A549 (cell line): Measurements from ENCODE around the gene GPR37L1. TPM values are rescaled to one million over a fixed set of nuclear protein-coding genes. Genes with fewer than 3 reads are reported as not detected.

Experiments used
- ATAC-seq, 2 experiments: fragments of 200-7000 bp in 1 of 2; fragments of >200 bp in 1 of 2; cut with Nextera tagmentation in 1 of 2; cut with Tn5 transposase in 1 of 2; 3 replicates each; pipeline versions ENCODE4 v1.8.0 to v1.9.1; 2018 to 2020; ENCODE audit warnings: mild to moderate bottlenecking in 1 of 2, moderate library complexity in 1 of 2
- CTCF ChIA-PET: fragments of 300-600 bp; sonication (Branson Sonifier 250); formaldehyde crosslinking; extraction: SDS; loops from one replicate; lab custom pipeline; 2021; ENCODE audit warnings: antibody characterized with exemption, inconsistent platforms; lab: Yijun Ruan, JAX
- POLR2A ChIA-PET: fragments of 350-600 bp; formaldehyde crosslinking; extraction: SDS; loops from one replicate; lab custom pipeline; 2021; ENCODE audit warnings: antibody characterized with exemption, inconsistent platforms; lab: Yijun Ruan, JAX
- DNase-seq, 2 experiments: peaks; one replicate each; pipeline versions ENCODE4 v3.0.0 to v3.0.0-alpha.2; 2011 to 2016; ENCODE audit warnings: low read depth in 1 of 2, low spot score in 1 of 2
- FAIRE-seq: peaks from 2 replicates; lab custom pipeline; 2011; peaks lifted over from hg19 to GRCh38; lab: Jason Lieb, UNC
- H3K27ac ChIP-seq, 2 experiments: fragments of >200 bp; sonication (Bioruptor Twin); formaldehyde crosslinking; 3 replicates each; pipeline ENCODE4 v1.5.1; 2016 to 2017
- H3K4me1 ChIP-seq: fragments of >200 bp; sonication (Bioruptor Twin); formaldehyde crosslinking; 3 replicates; pipeline ENCODE4 v1.6.1; 2016
- H3K4me2 ChIP-seq: fragments of >200 bp; sonication (Bioruptor Twin); formaldehyde crosslinking; 3 replicates; pipeline ENCODE4 v1.6.1; 2016
- H3K4me3 ChIP-seq: fragments of >200 bp; sonication (Bioruptor Twin); formaldehyde crosslinking; 3 replicates; pipeline ENCODE4 v1.5.1; 2016
- H3K9me3 ChIP-seq: fragments of >200 bp; sonication (Bioruptor Twin); formaldehyde crosslinking; 3 replicates; pipeline ENCODE4 v1.6.1; 2016
- CHD2 ChIP-seq: fragments of 150-350 bp; IDR thresholded peaks from 2 replicates; pipeline ENCODE4 v1.6.1; 2014; ENCODE audit warnings: low read length; ENCODE audit not compliant: partially characterized antibody
- CHD4 ChIP-seq: fragments of 200-600 bp; sonication (generic); IDR thresholded peaks from 2 replicates; pipeline ENCODE4 v1.6.1; 2016; ENCODE audit warnings: antibody characterized with exemption, mild to moderate bottlenecking, borderline replicate concordance
- CTCF ChIP-seq: fragments of >200 bp; sonication (Bioruptor Twin); formaldehyde crosslinking; IDR thresholded peaks from 3 replicates; pipeline ENCODE4 v1.5.1; 2016
- EHF ChIP-seq: fragments of 250-450 bp; sonication (Bioruptor Pico); IDR thresholded peaks from 2 replicates; pipeline ENCODE4 v1.5.0; 2020; ENCODE audit warnings: mild to moderate bottlenecking
- EHMT2 ChIP-seq: fragments of 200-600 bp; sonication (generic); IDR thresholded peaks from 2 replicates; pipeline ENCODE4 v1.6.1; 2016; ENCODE audit warnings: antibody characterized with exemption, low read depth, mild to moderate bottlenecking, moderate library complexity
- EP300 ChIP-seq, 2 experiments: fragments of >200 bp; sonication (Bioruptor Twin); formaldehyde crosslinking; IDR thresholded peaks; 2 replicates in 1 of 2; 3 replicates in 1 of 2; pipeline ENCODE4 v1.6.1; 2016 to 2017
- FOSB ChIP-seq: fragments of 250-450 bp; sonication (Bioruptor Pico); IDR thresholded peaks from 2 replicates; pipeline ENCODE4 v1.5.0; 2020; ENCODE audit warnings: mild to moderate bottlenecking, moderate library complexity
- FOXS1 ChIP-seq: fragments of 250-450 bp; sonication (Bioruptor Pico); IDR thresholded peaks from 2 replicates; pipeline ENCODE4 v1.5.0; 2020; ENCODE audit warnings: mild to moderate bottlenecking, moderate library complexity
- HDAC2 ChIP-seq: fragments of 200-600 bp; sonication (generic); IDR thresholded peaks from 2 replicates; pipeline ENCODE4 v1.6.1; 2016
- HOXA7 ChIP-seq: fragments of 250-450 bp; sonication (Bioruptor Pico); IDR thresholded peaks from 2 replicates; pipeline ENCODE4 v1.5.0; 2020; ENCODE audit warnings: mild to moderate bottlenecking, moderate library complexity
- HOXB5 ChIP-seq: fragments of 250-450 bp; sonication (Bioruptor Pico); IDR thresholded peaks from 2 replicates; pipeline ENCODE4 v1.5.0; 2020; ENCODE audit warnings: mild to moderate bottlenecking, moderate library complexity
- JUN ChIP-seq, 2 experiments: fragments of >200 bp; sonication (Bioruptor Twin); formaldehyde crosslinking; IDR thresholded peaks; 2 replicates in 1 of 2; 3 replicates in 1 of 2; pipeline ENCODE4 v1.6.1; 2016 to 2017
- JUNB ChIP-seq: fragments of >200 bp; sonication (Bioruptor Twin); formaldehyde crosslinking; IDR thresholded peaks from 2 replicates; pipeline ENCODE4 v1.6.1; 2016
- KDM5A ChIP-seq: fragments of 200-600 bp; sonication (generic); IDR thresholded peaks from 2 replicates; pipeline ENCODE4 v1.6.1; 2016; ENCODE audit warnings: antibody characterized with exemption, mild to moderate bottlenecking
- MAFK ChIP-seq: fragments of 450-650 bp; IDR thresholded peaks from 2 replicates; pipeline ENCODE4 v1.6.1; 2014; ENCODE audit not compliant: partially characterized antibody
- MAZ ChIP-seq: fragments of 150-350 bp; IDR thresholded peaks from 2 replicates; pipeline ENCODE4 v1.6.1; 2014; ENCODE audit warnings: antibody characterized with exemption, low read depth, low read length, borderline replicate concordance
- NFE2L2 ChIP-seq: fragments of 150-350 bp; conservative IDR thresholded peaks from 2 replicates; pipeline ENCODE4 v1.6.1; 2014; ENCODE audit warnings: low read length
- NPAS2 ChIP-seq: fragments of 250-450 bp; sonication (Bioruptor Pico); IDR thresholded peaks from 2 replicates; pipeline ENCODE4 v1.8.0; 2022; ENCODE audit warnings: mild to moderate bottlenecking, moderate library complexity, borderline replicate concordance
- NR3C1 ChIP-seq: fragments of >200 bp; sonication (Bioruptor Twin); formaldehyde crosslinking; IDR thresholded peaks from 3 replicates; pipeline ENCODE4 v1.6.1; 2017
- PHF8 ChIP-seq: fragments of 200-600 bp; sonication (generic); IDR thresholded peaks from 2 replicates; pipeline ENCODE4 v1.6.1; 2016; ENCODE audit warnings: low read depth, mild to moderate bottlenecking, antibody characterized with exemption, moderate library complexity, borderline replicate concordance
- POLR2A ChIP-seq: IDR thresholded peaks from 2 replicates; pipeline ENCODE4 v1.6.1; 2012; ENCODE audit warnings: mild to moderate bottlenecking, low read length
- RAD21 ChIP-seq, 2 experiments: fragments of >200 bp in 1 of 2; sonication (Bioruptor Twin) in 1 of 2; formaldehyde crosslinking in 1 of 2; IDR thresholded peaks in 1 of 2; conservative IDR thresholded peaks in 1 of 2; 2 replicates in 1 of 2; 3 replicates in 1 of 2; pipeline ENCODE4 v1.6.1; 2012 to 2018; ENCODE audit warnings: inconsistent platforms in 1 of 2
- RARB ChIP-seq: fragments of 250-450 bp; sonication (Bioruptor Pico); IDR thresholded peaks from 2 replicates; pipeline ENCODE4 v1.8.0; 2021; ENCODE audit warnings: mild to moderate bottlenecking, moderate library complexity
- RCOR1 ChIP-seq: fragments of 150-350 bp; IDR thresholded peaks from 2 replicates; pipeline ENCODE4 v1.6.1; 2014; ENCODE audit warnings: antibody characterized with exemption, low read length, low read depth
- SMC3 ChIP-seq: fragments of >200 bp; sonication (Bioruptor Twin); formaldehyde crosslinking; IDR thresholded peaks from 3 replicates; pipeline ENCODE4 v1.6.1; 2018; ENCODE audit warnings: inconsistent platforms
- ZC3H11A ChIP-seq: fragments of 450-650 bp; IDR thresholded peaks from 2 replicates; pipeline ENCODE4 v1.6.1; 2014; ENCODE audit warnings: antibody characterized with exemption, mild to moderate bottlenecking
- ZSCAN20 ChIP-seq: fragments of 250-450 bp; sonication (Bioruptor Pico); IDR thresholded peaks from 2 replicates; pipeline ENCODE4 v1.8.0; 2022; ENCODE audit warnings: mild to moderate bottlenecking, moderate library complexity
- WGBS: methylation state at CpG from one replicate; pipeline ENCODE4 v1.1.6; 2017; ENCODE audit errors: missing lambda C conversion rate; 5-methylcytosine and 5-hydroxymethylcytosine counted together
- polyA plus RNA-seq, 4 experiments: library from polyadenylated mRNA; depleted of rRNA in 3 of 4; stranded (reverse); fragments of >200 nt; fragmentation: RNase III in 1 of 4; extraction: RNeasy Plus Mini Kit Qiagen cat#74134 plus additional on column Dnase treatment in 1 of 4; gene quantifications; 2 replicates in 3 of 4; 3 replicates in 1 of 4; pipeline ENCODE4 v1.2.3, GENCODE V29; 2011 to 2017
- TF ChIP-seq, protein P1 (sequence below): fragments of 250-450 bp; sonication (Bioruptor Pico); IDR thresholded peaks from 2 replicates; pipeline ENCODE4 v1.5.0; 2021; ENCODE audit warnings: mild to moderate bottlenecking, moderate library complexity, borderline replicate concordance
- TF ChIP-seq, protein P2 (sequence below): fragments of 150-350 bp; IDR thresholded peaks from 2 replicates; pipeline ENCODE4 v1.6.1; 2014; ENCODE audit warnings: low read depth, mild to moderate bottlenecking, low read length
- TF ChIP-seq, protein P3 (sequence below): IDR thresholded peaks from 2 replicates; pipeline ENCODE4 v1.6.1; 2012; ENCODE audit warnings: low read depth, borderline replicate concordance

The GPR37L1 gene
- polyA plus RNA-seq, 2 of the 4 experiments (the other 2 are of a cell fraction): 0.08 to 0.13 TPM

- no peak overlapping the region for H3K4me2 ChIP-seq
- FAIRE-seq (no peak), DNase-seq (no peak), ATAC-seq (no peak)
- 86% methylated on average over 9 of the region's 10 CpGs for WGBS
- ChIA-PET CTCF (interaction anchor here (1.4 kb wide), 1 partner anchor 24 kb away, joined by 4 read pairs; no protein-coding TSS in a partner anchor), POLR2A (no interaction called here)
- no peak overlapping the region for H3K27ac ChIP-seq
- TF ChIP-seq MAZ: no peak
- no peak for TF ChIP-seq HOXA7 (CRISPR knock-in tag)
- no peak for TF ChIP-seq JUN (IDR thresholded peaks at IDR 0.05)
- no peak for TF ChIP-seq HDAC2
- TF ChIP-seq NFE2L2: no peak
- TF ChIP-seq RARB (CRISPR knock-in tag): no peak
- no peak for TF ChIP-seq CHD2
- no peak for TF ChIP-seq CHD4
- TF ChIP-seq RCOR1: no peak
- TF ChIP-seq KDM5A: no peak
- no peak for TF ChIP-seq HOXB5 (CRISPR knock-in tag)
- TF ChIP-seq, protein P1, sequence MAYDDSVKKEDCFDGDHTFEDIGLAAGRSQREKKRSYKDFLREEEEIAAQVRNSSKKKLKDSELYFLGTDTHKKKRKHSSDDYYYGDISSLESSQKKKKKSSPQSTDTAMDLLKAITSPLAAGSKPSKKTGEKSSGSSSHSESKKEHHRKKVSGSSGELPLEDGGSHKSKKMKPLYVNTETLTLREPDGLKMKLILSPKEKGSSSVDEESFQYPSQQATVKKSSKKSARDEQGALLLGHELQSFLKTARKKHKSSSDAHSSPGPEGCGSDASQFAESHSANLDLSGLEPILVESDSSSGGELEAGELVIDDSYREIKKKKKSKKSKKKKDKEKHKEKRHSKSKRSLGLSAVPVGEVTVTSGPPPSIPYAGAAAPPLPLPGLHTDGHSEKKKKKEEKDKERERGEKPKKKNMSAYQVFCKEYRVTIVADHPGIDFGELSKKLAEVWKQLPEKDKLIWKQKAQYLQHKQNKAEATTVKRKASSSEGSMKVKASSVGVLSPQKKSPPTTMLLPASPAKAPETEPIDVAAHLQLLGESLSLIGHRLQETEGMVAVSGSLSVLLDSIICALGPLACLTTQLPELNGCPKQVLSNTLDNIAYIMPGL: no peak
- no peak for TF ChIP-seq ZSCAN20
- no peak for TF ChIP-seq MAFK
- no peak for TF ChIP-seq NR3C1
- no peak for TF ChIP-seq CTCF
- TF ChIP-seq, protein P2, sequence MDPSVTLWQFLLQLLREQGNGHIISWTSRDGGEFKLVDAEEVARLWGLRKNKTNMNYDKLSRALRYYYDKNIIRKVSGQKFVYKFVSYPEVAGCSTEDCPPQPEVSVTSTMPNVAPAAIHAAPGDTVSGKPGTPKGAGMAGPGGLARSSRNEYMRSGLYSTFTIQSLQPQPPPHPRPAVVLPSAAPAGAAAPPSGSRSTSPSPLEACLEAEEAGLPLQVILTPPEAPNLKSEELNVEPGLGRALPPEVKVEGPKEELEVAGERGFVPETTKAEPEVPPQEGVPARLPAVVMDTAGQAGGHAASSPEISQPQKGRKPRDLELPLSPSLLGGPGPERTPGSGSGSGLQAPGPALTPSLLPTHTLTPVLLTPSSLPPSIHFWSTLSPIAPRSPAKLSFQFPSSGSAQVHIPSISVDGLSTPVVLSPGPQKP: no peak
- H3K4me3 ChIP-seq: no peak overlapping the region
- peaks cover 29% of the 10 kb centered on the region for H3K4me1 ChIP-seq
- H3K9me3 ChIP-seq: no peaks in the 10 kb centered on the region
Measured at GRCh38 chr1:202158810-202159533, 36.3 kb downstream of the GPR37L1 start.

- WGBS: 94% methylated on average over 16 of the region's 16 CpGs
- H3K9me3 ChIP-seq: no peaks in the 10 kb centered on the region
- no peak for TF ChIP-seq NPAS2 (CRISPR knock-in tag)
- TF ChIP-seq, protein P3, sequence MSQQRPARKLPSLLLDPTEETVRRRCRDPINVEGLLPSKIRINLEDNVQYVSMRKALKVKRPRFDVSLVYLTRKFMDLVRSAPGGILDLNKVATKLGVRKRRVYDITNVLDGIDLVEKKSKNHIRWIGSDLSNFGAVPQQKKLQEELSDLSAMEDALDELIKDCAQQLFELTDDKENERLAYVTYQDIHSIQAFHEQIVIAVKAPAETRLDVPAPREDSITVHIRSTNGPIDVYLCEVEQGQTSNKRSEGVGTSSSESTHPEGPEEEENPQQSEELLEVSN: no peak
- TF ChIP-seq ZC3H11A: no peak
- TF ChIP-seq EP300 (IDR thresholded peaks at IDR 0.05): no peak
- TF ChIP-seq POLR2A: no peak
- TF ChIP-seq PHF8: no peak
- no peak for TF ChIP-seq RAD21 (conservative IDR thresholded peaks at IDR 0.05 in 1 of 2, IDR thresholded peaks at IDR 0.05 in 1 of 2)
- no peak for TF ChIP-seq ZSCAN20
- no peak for TF ChIP-seq JUNB
- TF ChIP-seq EHF (CRISPR knock-in tag): no peak
- no peak for TF ChIP-seq SMC3
- TF ChIP-seq JUN (IDR thresholded peaks at IDR 0.05): no peak
- no peak for TF ChIP-seq RARB (CRISPR knock-in tag)
- TF ChIP-seq FOSB (CRISPR knock-in tag): no peak
- TF ChIP-seq EHMT2: no peak
- no peak for TF ChIP-seq FOXS1
- TF ChIP-seq, all 56 proteins: peak for 0
- H3K4me3 ChIP-seq: no peak overlapping the region
- no peak for FAIRE-seq
- no peak overlapping the region; a peak in 1 of 6 replicates for H3K27ac ChIP-seq
- DNase-seq: no peak
- ChIA-PET CTCF (interaction anchor here (0.9 to 2.1 kb wide), 7 partner anchors 14 to 156 kb away, joined by 3 to 10 read pairs (median 4); partner anchors contain the start of gene LGR6), POLR2A (no interaction called here)
- H3K4me2 ChIP-seq: no peak overlapping the region
- peaks cover 23% of the 10 kb centered on the region for H3K4me1 ChIP-seq
- ATAC-seq: no peak
Measured at GRCh38 chr1:202159534-202160371, 37.0 kb downstream of the GPR37L1 start.
